GM23248 (cell line): ENCODE measurements around the gene PARVB. TPM values are rescaled to one million over a fixed set of nuclear protein-coding genes. Genes with fewer than 3 reads are reported as not detected.

Experiments
- DNase-seq: peaks from one replicate; pipeline ENCODE4 v3.0.0-alpha.2; 2015
- H2AFZ ChIP-seq: fragments of 200-600 bp; sonication (generic); 2 replicates; pipeline ENCODE4 v1.6.1; 2016; ENCODE audit warnings: antibody characterized with exemption
- H3F3A ChIP-seq: fragments of 200-600 bp; sonication (generic); 2 replicates; pipeline ENCODE4 v1.6.1; 2016; ENCODE audit warnings: mild to moderate bottlenecking, antibody characterized with exemption, mixed run types; ENCODE audit not compliant: insufficient read depth
- H3K27ac ChIP-seq: fragments of 200-600 bp; sonication (generic); 2 replicates; pipeline ENCODE4 v1.5.1; 2016; ENCODE audit warnings: mild to moderate bottlenecking
- H3K27me3 ChIP-seq: fragments of 200-600 bp; sonication (generic); replicated peaks from 2 replicates; pipeline ENCODE4 v1.6.1; 2016; ENCODE audit warnings: mild to moderate bottlenecking; ENCODE audit not compliant: insufficient read depth
- H3K36me3 ChIP-seq: fragments of 200-600 bp; sonication (generic); 2 replicates; pipeline ENCODE4 v1.6.1; 2016; ENCODE audit warnings: low read depth, mild to moderate bottlenecking
- H3K4me1 ChIP-seq: fragments of 200-600 bp; sonication (generic); 2 replicates; pipeline ENCODE4 v1.6.1; 2016; ENCODE audit warnings: mild to moderate bottlenecking; ENCODE audit not compliant: insufficient read depth
- H3K4me2 ChIP-seq: fragments of 200-600 bp; sonication (generic); one replicate; pipeline ENCODE4 v1.6.1; 2016; ENCODE audit warnings: mild to moderate bottlenecking; ENCODE audit not compliant: unreplicated experiment
- H3K4me3 ChIP-seq: fragments of 200-600 bp; sonication (generic); 2 replicates; pipeline ENCODE4 v1.5.1; 2016; ENCODE audit warnings: mild to moderate bottlenecking
- H3K79me2 ChIP-seq: fragments of 200-600 bp; sonication (generic); 2 replicates; pipeline ENCODE4 v1.6.1; 2016; ENCODE audit warnings: mild to moderate bottlenecking; ENCODE audit not compliant: insufficient read depth
- H3K9ac ChIP-seq: fragments of 200-600 bp; sonication (generic); 2 replicates; pipeline ENCODE4 v1.6.1; 2016; ENCODE audit warnings: mild to moderate bottlenecking
- H3K9me2 ChIP-seq: fragments of 200-600 bp; sonication (generic); 2 replicates; pipeline ENCODE4 v1.6.1; 2016; ENCODE audit warnings: mixed run types, mild to moderate bottlenecking, moderate library complexity; ENCODE audit not compliant: insufficient read depth
- H3K9me3 ChIP-seq: fragments of 200-600 bp; sonication (generic); one replicate; pipeline ENCODE4 v1.6.1; 2017; ENCODE audit warnings: low read depth
- H4K20me1 ChIP-seq: fragments of 200-600 bp; sonication (generic); 2 replicates; pipeline ENCODE4 v1.6.0; 2016; ENCODE audit not compliant: insufficient read depth
- EZH2 ChIP-seq: fragments of 200-600 bp; sonication (generic); IDR thresholded peaks from 2 replicates; pipeline ENCODE4 v1.6.1; 2018; ENCODE audit warnings: antibody characterized with exemption, mild to moderate bottlenecking; ENCODE audit not compliant: insufficient read depth, poor library complexity, severe bottlenecking
- EZH2phosphoT487 ChIP-seq: fragments of 200-600 bp; sonication (generic); IDR thresholded peaks from 2 replicates; pipeline ENCODE4 v1.6.1; 2018; ENCODE audit warnings: antibody characterized with exemption, moderate library complexity, mild to moderate bottlenecking, low read depth; ENCODE audit not compliant: insufficient read depth
- WGBS, 2 experiments: methylation state at CpG; one replicate each; pipeline ENCODE4 v1.1.6; 2015 to 2017; ENCODE audit warnings: low lambda C conversion rate in 2 of 2, low coverage in 1 of 2; ENCODE audit errors: missing lambda C conversion rate in 2 of 2; 5-methylcytosine and 5-hydroxymethylcytosine counted together
- in situ Hi-C: fragments of 300-500 bp; cut with MboI; formaldehyde crosslinking; loops from 2 replicates; pipeline ENCODE4 v1.15.0; 2020
- polyA plus RNA-seq: library from polyadenylated mRNA; unstranded; fragments of >200 nt; fragmentation: Nextera tagmentation; extraction: Ambion mirVana; gene quantifications from 2 replicates; pipeline ENCODE4 v1.2.1, GENCODE V29; 2016
- total RNA-seq: library from RNA; depleted of rRNA; stranded (reverse); fragments of >200 nt; shearing (Covaris generic); gene quantifications from 2 replicates; pipeline ENCODE4 v1.2.3, GENCODE V29; 2014

PARVB gene
- total and polyA plus RNA-seq, 2 experiments from 2014 or later, result 52.6 to 141 TPM

GRCh38 chr22:44214764-44215163, 190.7 kb downstream of the PARVB start:
- no peak for DNase-seq

DNA sequence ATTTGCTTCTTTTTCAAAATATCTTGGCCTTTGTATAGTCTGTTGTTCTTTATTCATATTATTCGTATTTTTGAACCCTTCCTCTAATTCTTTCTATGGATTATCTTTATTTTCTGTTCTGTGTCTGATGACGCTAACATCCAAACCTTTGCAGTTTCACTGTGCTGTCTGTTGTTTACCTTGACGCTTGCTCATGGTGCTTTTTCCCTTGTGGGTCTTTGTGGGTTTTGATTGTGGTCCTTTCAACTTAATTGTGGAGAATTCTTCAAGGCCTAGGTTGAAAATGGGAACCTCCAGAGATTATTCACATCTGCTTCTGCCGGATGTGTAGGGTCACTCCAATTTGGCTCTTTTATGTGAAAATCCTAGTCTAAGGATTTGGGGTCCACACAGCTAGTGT, 191.2 kb downstream of the PARVB start:
- 53 to 61% methylated on average over 4 of the region's 4 CpGs for WGBS, 2 experiments
- Histone ChIP-seq H3K4me2 (no peak overlapping the region), H3K9me2 (no peaks in the 10 kb centered on the region), H3K9ac (no peak overlapping the region), H3K27me3 (0 out of 2 replicates have a peak, but pooled peaks cover 1% of the 10 kb centered on the region), H3F3A (no peaks in the 10 kb centered on the region), H3K79me2 (no peaks in the 10 kb centered on the region), H4K20me1 (no peaks in the 10 kb centered on the region), H3K9me3 (no peaks in the 10 kb centered on the region), H3K4me3 (no peak overlapping the region), H3K4me1 (peaks cover 17% of the 10 kb centered on the region), H2AFZ (no peak overlapping the region), H3K36me3 (no peaks in the 10 kb centered on the region), H3K27ac (no peak overlapping the region)
- TF ChIP-seq EZH2 (no peak), EZH2phosphoT487 (no peak)
- DNase-seq, result no peak
- in situ Hi-C loops, result no loop called here

More at GRCh38 chr22:44214764-44215163, 190.7 kb downstream of the PARVB start:
- no peaks in the 10 kb centered on the region for H3F3A ChIP-seq
- no peaks in the 10 kb centered on the region for H3K9me3 ChIP-seq
- no peak overlapping the region for H2AFZ ChIP-seq
- no peak overlapping the region for H3K9ac ChIP-seq
- WGBS, 2 experiments, result 52 to 54% methylated on average over 6 of the region's 6 CpGs
- H3K4me3 ChIP-seq, result no peak overlapping the region
- H3K4me1 ChIP-seq, result peaks cover 17% of the 10 kb centered on the region
- H3K27me3 ChIP-seq, result 0 out of 2 replicates have a peak, but pooled peaks cover 6% of the 10 kb centered on the region
- no peaks in the 10 kb centered on the region for H4K20me1 ChIP-seq
- H3K4me2 ChIP-seq, result no peak overlapping the region
- TF ChIP-seq EZH2 (no peak), EZH2phosphoT487 (no peak)
- no peaks in the 10 kb centered on the region for H3K79me2 ChIP-seq
- H3K9me2 ChIP-seq, result no peaks in the 10 kb centered on the region
- H3K27ac ChIP-seq, result no peak overlapping the region
- no peaks in the 10 kb centered on the region for H3K36me3 ChIP-seq
- in situ Hi-C loops, result no loop called here

GRCh38 chr22:44217346-44217745, 193.2 kb downstream of the PARVB start:
- in situ Hi-C loops, result no loop called here
- no peaks in the 10 kb centered on the region for H3K9me2 ChIP-seq

GRCh38 chr22:44218071-44218470, 194.0 kb downstream of the PARVB start:
- Histone ChIP-seq H3K9ac (no peak overlapping the region), H3K27ac (no peak overlapping the region), H2AFZ (no peak overlapping the region), H3K4me1 (no peaks in the 10 kb centered on the region), H3K9me2 (no peaks in the 10 kb centered on the region), H3F3A (no peaks in the 10 kb centered on the region), H3K9me3 (no peaks in the 10 kb centered on the region), H3K27me3 (0 out of 2 replicates have a peak, but pooled peaks cover 6% of the 10 kb centered on the region), H3K4me3 (no peak overlapping the region), H4K20me1 (no peaks in the 10 kb centered on the region), H3K36me3 (no peaks in the 10 kb centered on the region), H3K4me2 (no peak overlapping the region), H3K79me2 (no peaks in the 10 kb centered on the region)
- 72 to 88% methylated on average over 5 to 6 of the region's 6 CpGs for WGBS, 2 experiments
- in situ Hi-C loops, result no loop called here
- no peak for DNase-seq
- TF ChIP-seq EZH2phosphoT487, result no peak
- TF ChIP-seq EZH2, result no peak

More at GRCh38 chr22:44217346-44217745, 193.2 kb downstream of the PARVB start:
- Histone ChIP-seq H3K27ac (no peak overlapping the region), H3K4me2 (no peak overlapping the region), H3F3A (no peaks in the 10 kb centered on the region), H3K79me2 (no peaks in the 10 kb centered on the region), H3K4me3 (no peak overlapping the region), H3K27me3 (0 out of 2 replicates have a peak, but pooled peaks cover 6% of the 10 kb centered on the region), H3K36me3 (no peaks in the 10 kb centered on the region), H4K20me1 (no peaks in the 10 kb centered on the region), H3K9me3 (no peaks in the 10 kb centered on the region), H2AFZ (no peak overlapping the region), H3K9ac (no peak overlapping the region), H3K4me1 (peaks cover 3% of the 10 kb centered on the region; the same call in 1 of the 2 replicates)
- WGBS, 2 experiments, result 68 to 70% methylated on average over 7 of the region's 7 CpGs
- DNase-seq, result no peak
- no peak for TF ChIP-seq EZH2
- TF ChIP-seq EZH2phosphoT487, result no peak
